ENCODE results near the gene FRY.

FRY gene

DNA sequence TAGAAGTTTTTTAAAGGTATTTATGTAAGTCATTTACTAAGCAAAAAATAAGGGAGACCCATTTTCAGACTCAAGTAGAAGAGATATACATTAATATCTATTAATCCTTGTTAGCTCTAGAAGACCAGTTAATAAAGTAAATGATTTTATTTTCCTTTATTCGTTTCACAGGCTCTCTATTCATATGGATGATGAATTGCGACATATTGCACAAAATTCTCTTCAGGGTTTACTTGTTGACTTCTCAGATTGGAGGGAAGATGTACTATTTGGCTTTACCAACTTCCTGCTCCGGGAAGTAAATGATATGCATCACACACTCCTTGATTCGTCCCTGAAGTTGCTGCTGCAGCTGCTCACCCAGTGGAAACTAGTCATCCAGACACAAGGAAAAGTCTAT is 139.3 kb downstream of the FRY start:
- TF ChIP-seq SPI1 (IDR thresholded peaks at IDR 0.05; ENCODE audit: borderline replicate concordance, low read depth) (no peak), GABPA (IDR thresholded peaks at IDR 0.05; ENCODE audit: low read depth) (no peak), CTCF (IDR thresholded peaks at IDR 0.05; ENCODE audit: insufficient read depth, low read length) (no peak), POLR2AphosphoS5 (IDR thresholded peaks at IDR 0.05; ENCODE audit: low read depth) (no peak)
- TF ChIP-seq, protein P1, sequence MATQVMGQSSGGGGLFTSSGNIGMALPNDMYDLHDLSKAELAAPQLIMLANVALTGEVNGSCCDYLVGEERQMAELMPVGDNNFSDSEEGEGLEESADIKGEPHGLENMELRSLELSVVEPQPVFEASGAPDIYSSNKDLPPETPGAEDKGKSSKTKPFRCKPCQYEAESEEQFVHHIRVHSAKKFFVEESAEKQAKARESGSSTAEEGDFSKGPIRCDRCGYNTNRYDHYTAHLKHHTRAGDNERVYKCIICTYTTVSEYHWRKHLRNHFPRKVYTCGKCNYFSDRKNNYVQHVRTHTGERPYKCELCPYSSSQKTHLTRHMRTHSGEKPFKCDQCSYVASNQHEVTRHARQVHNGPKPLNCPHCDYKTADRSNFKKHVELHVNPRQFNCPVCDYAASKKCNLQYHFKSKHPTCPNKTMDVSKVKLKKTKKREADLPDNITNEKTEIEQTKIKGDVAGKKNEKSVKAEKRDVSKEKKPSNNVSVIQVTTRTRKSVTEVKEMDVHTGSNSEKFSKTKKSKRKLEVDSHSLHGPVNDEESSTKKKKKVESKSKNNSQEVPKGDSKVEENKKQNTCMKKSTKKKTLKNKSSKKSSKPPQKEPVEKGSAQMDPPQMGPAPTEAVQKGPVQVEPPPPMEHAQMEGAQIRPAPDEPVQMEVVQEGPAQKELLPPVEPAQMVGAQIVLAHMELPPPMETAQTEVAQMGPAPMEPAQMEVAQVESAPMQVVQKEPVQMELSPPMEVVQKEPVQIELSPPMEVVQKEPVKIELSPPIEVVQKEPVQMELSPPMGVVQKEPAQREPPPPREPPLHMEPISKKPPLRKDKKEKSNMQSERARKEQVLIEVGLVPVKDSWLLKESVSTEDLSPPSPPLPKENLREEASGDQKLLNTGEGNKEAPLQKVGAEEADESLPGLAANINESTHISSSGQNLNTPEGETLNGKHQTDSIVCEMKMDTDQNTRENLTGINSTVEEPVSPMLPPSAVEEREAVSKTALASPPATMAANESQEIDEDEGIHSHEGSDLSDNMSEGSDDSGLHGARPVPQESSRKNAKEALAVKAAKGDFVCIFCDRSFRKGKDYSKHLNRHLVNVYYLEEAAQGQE (IDR thresholded peaks at IDR 0.05; ENCODE audit: insufficient replicate concordance, low read depth): no peak
- no peak overlapping the region for H3K27ac ChIP-seq (replicated peaks)
- no peak for DNase-seq (ENCODE audit: low read depth in 1 of 2, low spot score in 1 of 2)
- no peak overlapping the region for H3K4me3 ChIP-seq (replicated peaks; ENCODE audit: insufficient read depth, low read length)
- no peaks in the 10 kb centered on the region for H3K27me3 ChIP-seq (ENCODE audit: insufficient read depth, poor library complexity, severe bottlenecking)

DNA sequence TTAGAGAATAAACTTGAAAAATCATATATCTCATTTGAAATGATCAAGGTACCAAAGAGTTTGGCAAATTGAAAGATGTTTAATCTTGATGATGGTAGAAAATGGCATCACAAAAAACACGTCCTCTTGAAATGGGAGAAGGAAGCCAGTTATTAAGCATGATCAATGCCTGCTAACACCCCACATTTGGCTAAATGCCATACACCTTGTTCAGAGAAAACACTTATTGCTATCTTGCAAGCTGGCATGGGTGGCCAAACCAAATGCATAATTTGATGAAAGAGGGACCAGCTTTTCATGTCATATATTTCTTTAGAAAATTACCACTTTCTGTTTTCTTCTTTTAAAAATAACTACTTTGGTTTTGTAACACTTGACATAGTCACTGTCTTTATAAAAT is 142.3 kb downstream of the FRY start:
- Histone ChIP-seq H3K4me3 (replicated peaks; ENCODE audit: insufficient read depth, low read length) (no peak overlapping the region), H3K27me3 (ENCODE audit: insufficient read depth, poor library complexity, severe bottlenecking) (no peaks in the 10 kb centered on the region), H3K27ac (replicated peaks) (no peak overlapping the region)
- TF ChIP-seq, protein P1 (IDR thresholded peaks at IDR 0.05; ENCODE audit: insufficient replicate concordance, low read depth): no peak
- TF ChIP-seq POLR2AphosphoS5 (IDR thresholded peaks at IDR 0.05; ENCODE audit: low read depth) (no peak), SPI1 (IDR thresholded peaks at IDR 0.05; ENCODE audit: borderline replicate concordance, low read depth) (no peak), CTCF (IDR thresholded peaks at IDR 0.05; ENCODE audit: insufficient read depth, low read length) (no peak), GABPA (IDR thresholded peaks at IDR 0.05; ENCODE audit: low read depth) (no peak)
- no peak for DNase-seq (ENCODE audit: low read depth in 1 of 2, low spot score in 1 of 2)

DNA sequence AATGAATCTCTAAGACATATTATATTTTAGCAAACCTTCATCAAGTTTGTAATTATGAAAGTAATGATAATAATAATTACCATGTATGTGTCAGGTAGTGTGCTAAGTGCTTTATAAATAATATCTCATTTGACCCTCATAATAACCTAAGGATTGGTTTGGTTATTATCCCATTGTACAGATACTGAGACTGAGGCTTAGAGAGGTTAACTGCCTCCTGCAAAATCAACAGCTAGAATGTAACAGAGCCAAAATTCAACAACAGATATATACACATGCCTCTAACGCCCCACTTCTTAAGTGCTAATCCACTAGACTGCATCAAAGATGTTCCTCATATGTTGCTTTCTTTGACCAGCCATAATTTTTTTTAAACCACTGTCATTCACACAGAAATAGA is 142.8 kb downstream of the FRY start:
- Histone ChIP-seq H3K27me3 (ENCODE audit: insufficient read depth, poor library complexity, severe bottlenecking) (no peaks in the 10 kb centered on the region), H3K27ac (replicated peaks) (no peak overlapping the region), H3K4me3 (replicated peaks; ENCODE audit: insufficient read depth, low read length) (no peak overlapping the region)
- DNase-seq (ENCODE audit: low read depth in 1 of 2, low spot score in 1 of 2): no peak
- TF ChIP-seq SPI1 (IDR thresholded peaks at IDR 0.05; ENCODE audit: borderline replicate concordance, low read depth): no peak
- no peak for TF ChIP-seq POLR2AphosphoS5 (IDR thresholded peaks at IDR 0.05; ENCODE audit: low read depth)
- TF ChIP-seq, protein P1 (IDR thresholded peaks at IDR 0.05; ENCODE audit: insufficient replicate concordance, low read depth): no peak
- no peak for TF ChIP-seq CTCF (IDR thresholded peaks at IDR 0.05; ENCODE audit: insufficient read depth, low read length)
- TF ChIP-seq GABPA (IDR thresholded peaks at IDR 0.05; ENCODE audit: low read depth): no peak

All from HL-60 (cell line).